CD4-positive, CD25-positive, alpha-beta regulatory T cell (primary cell): Measurements from ENCODE around the gene BEGAIN. TPM values are rescaled to one million over a fixed set of nuclear protein-coding genes. Genes with fewer than 3 reads are reported as not detected.

ENCODE experiments used
- ATAC-seq, 2 donors: fragments of 150-1000 bp; cut with Tn5 transposase; one replicate each; pipeline ENCODE4 v1.10.0; 2021; ENCODE audit warnings: low read depth in 2 of 2, moderate number of reproducible peaks in 2 of 2, moderate library complexity in 1 of 2
- DNase-seq, 3 donors: peaks; one replicate each; pipeline versions ENCODE4 v3.0.0 to v3.0.0-alpha.2; 2012 to 2022; ENCODE audit warnings: mixed read lengths in 1 of 3
- H3K27ac ChIP-seq: one replicate; pipeline ENCODE4 v1.7.0; 2013; ENCODE audit warnings: mild to moderate bottlenecking, low read length; ENCODE audit not compliant: insufficient read depth, poor library complexity, severe bottlenecking
- H3K27me3 ChIP-seq: one replicate; pipeline ENCODE4 v1.7.0; 2013; ENCODE audit warnings: low read length; ENCODE audit not compliant: control insufficient read depth, insufficient read depth
- H3K36me3 ChIP-seq: one replicate; pipeline ENCODE4 v1.7.0; 2013; ENCODE audit warnings: mild to moderate bottlenecking, low read length, moderate library complexity; ENCODE audit not compliant: control insufficient read depth, insufficient read depth
- H3K4me1 ChIP-seq: 2 replicates; pipeline ENCODE4 v1.7.0; 2013; ENCODE audit warnings: mild to moderate bottlenecking, low read length; ENCODE audit not compliant: insufficient read depth, control insufficient read depth, poor library complexity, severe bottlenecking
- H3K4me3 ChIP-seq: one replicate; pipeline ENCODE4 v1.7.0; 2013; ENCODE audit warnings: low read depth, mild to moderate bottlenecking, low read length, moderate library complexity
- H3K9me3 ChIP-seq, 2 experiments: 1 replicate in 1 of 2; 2 replicates in 1 of 2; pipeline ENCODE4 v1.7.0; 2013; ENCODE audit warnings: low read length in 2 of 2, mild to moderate bottlenecking in 1 of 2, moderate library complexity in 1 of 2; ENCODE audit not compliant: control insufficient read depth in 2 of 2
- H3K27ac Mint-ChIP-seq, 3 donors: one replicate each; pipeline ENCODE4 v1.8.0; 2020 to 2022; ENCODE audit warnings: mild to moderate bottlenecking in 3 of 3, mixed read lengths in 3 of 3, moderate library complexity in 2 of 3
- H3K27me3 Mint-ChIP-seq: one replicate; pipeline ENCODE4 v1.8.0; 2022; ENCODE audit warnings: mild to moderate bottlenecking, mixed read lengths
- H3K36me3 Mint-ChIP-seq: one replicate; pipeline ENCODE4 v1.8.0; 2020; ENCODE audit warnings: mixed read lengths
- H3K4me1 Mint-ChIP-seq, 4 donors: one replicate each; pipeline ENCODE4 v1.8.0; 2020 to 2022; ENCODE audit warnings: mixed read lengths in 4 of 4, mild to moderate bottlenecking in 1 of 4
- H3K4me3 Mint-ChIP-seq, 4 donors: one replicate each; pipeline ENCODE4 v1.8.0; 2020 to 2022; ENCODE audit warnings: mild to moderate bottlenecking in 4 of 4, mixed read lengths in 4 of 4, moderate library complexity in 3 of 4
- H3K9me3 Mint-ChIP-seq, 7 donors: one replicate each; pipeline ENCODE4 v1.8.0; 2020 to 2022; ENCODE audit warnings: mixed read lengths in 7 of 7, mild to moderate bottlenecking in 3 of 7, moderate library complexity in 2 of 7
- polyA plus RNA-seq, 4 donors: library from polyadenylated mRNA; unstranded; fragments of 300-500 nt; fragmentation: Illumina TruSeq; gene quantifications; one replicate each; pipeline ENCODE4 v1.2.3, GENCODE V29; 2021
- total RNA-seq: library from RNA; stranded (reverse); gene quantifications from one replicate; pipeline ENCODE4 v1.2.3, GENCODE V29; 2022

Gene BEGAIN
- total and polyA plus RNA-seq, 5 donors from 2014 or later: 0.29 to 1.3 (median 0.50) TPM; not detected in 1

- Mint-ChIP-seq H3K27me3 (peaks cover 35% of the 10 kb centered on the region), H3K27ac (peak overlapping the region in 1 of 3 donors; percentile 77), H3K36me3 (no peaks in the 10 kb centered on the region), H3K9me3 (peaks cover 0 to 24% (median 9%) of the 10 kb centered on the region in 7 donors), H3K4me1 (no peaks in the 10 kb centered on the region), H3K4me3 (no peak overlapping the region)
- no peaks in the 10 kb centered on the region for H3K36me3 ChIP-seq
- no peak overlapping the region for H3K4me3 ChIP-seq
- no peaks in the 10 kb centered on the region for H3K4me1 ChIP-seq
- DNase-seq (no peak), ATAC-seq (no peak)
- H3K9me3 ChIP-seq: peaks cover 17 to 20% of the 10 kb centered on the region in 2 experiments
- peaks cover 9% of the 10 kb centered on the region for H3K27me3 ChIP-seq
- no peak overlapping the region for H3K27ac ChIP-seq
Measured at GRCh38 chr14:100603341-100604120, 16.3 kb upstream of the BEGAIN start.

- no peaks in the 10 kb centered on the region for H3K4me1 Mint-ChIP-seq
- H3K27me3 Mint-ChIP-seq: peaks cover 38% of the 10 kb centered on the region
- no peak overlapping the region for H3K27ac ChIP-seq
- no peaks in the 10 kb centered on the region for H3K36me3 Mint-ChIP-seq
- peaks cover 9% of the 10 kb centered on the region for H3K27me3 ChIP-seq
- no peaks in the 10 kb centered on the region for H3K36me3 ChIP-seq
- ATAC-seq (no peak), DNase-seq (no peak)
- peaks cover 0 to 24% (median 9%) of the 10 kb centered on the region in 7 donors for H3K9me3 Mint-ChIP-seq
- peaks cover 17 to 20% of the 10 kb centered on the region in 2 experiments for H3K9me3 ChIP-seq
- no peak overlapping the region for H3K4me3 Mint-ChIP-seq
- no peaks in the 10 kb centered on the region for H3K4me1 ChIP-seq
- H3K4me3 ChIP-seq: no peak overlapping the region
- H3K27ac Mint-ChIP-seq: no peak overlapping the region
Measured at GRCh38 chr14:100602621-100603230, 15.5 kb upstream of the BEGAIN start.

- peaks cover 9% of the 10 kb centered on the region for H3K27me3 ChIP-seq
- H3K9me3 Mint-ChIP-seq: peaks cover 0 to 24% (median 9%) of the 10 kb centered on the region in 7 donors
- no peaks in the 10 kb centered on the region for H3K4me1 ChIP-seq
- H3K4me3 Mint-ChIP-seq: no peak overlapping the region
- no peak overlapping the region for H3K27ac ChIP-seq
- no peaks in the 10 kb centered on the region for H3K4me1 Mint-ChIP-seq
- no peak overlapping the region for H3K4me3 ChIP-seq
- no peak for DNase-seq
- no peaks in the 10 kb centered on the region for H3K36me3 Mint-ChIP-seq
- no peaks in the 10 kb centered on the region for H3K36me3 ChIP-seq
- H3K27me3 Mint-ChIP-seq: peaks cover 41% of the 10 kb centered on the region
- H3K27ac Mint-ChIP-seq: peak overlapping the region in 1 of 3 donors; percentile 69
- H3K9me3 ChIP-seq: peaks cover 17 to 20% of the 10 kb centered on the region in 2 experiments
- ATAC-seq: no peak
Measured at GRCh38 chr14:100601914-100602313, 14.7 kb upstream of the BEGAIN start.

- no peak for DNase-seq
- Histone ChIP-seq H3K36me3 (no peaks in the 10 kb centered on the region), H3K4me3 (no peak overlapping the region), H3K4me1 (no peaks in the 10 kb centered on the region), H3K9me3 (peaks cover 17 to 20% of the 10 kb centered on the region in 2 experiments), H3K27ac (no peak overlapping the region), H3K27me3 (peaks cover 11% of the 10 kb centered on the region)
- no peaks in the 10 kb centered on the region for H3K36me3 Mint-ChIP-seq
- H3K27me3 Mint-ChIP-seq: peaks cover 41% of the 10 kb centered on the region
- H3K27ac Mint-ChIP-seq: no peak overlapping the region
- H3K4me3 Mint-ChIP-seq: peak overlapping the region in 1 of 4 donors; percentile 63
- no peak for ATAC-seq
- H3K4me1 Mint-ChIP-seq: no peaks in the 10 kb centered on the region
- peaks cover 0 to 24% (median 9%) of the 10 kb centered on the region in 7 donors for H3K9me3 Mint-ChIP-seq
Measured at GRCh38 chr14:100601064-100601463, 13.8 kb upstream of the BEGAIN start.

GRCh38 chr14:100599981-100600380, 12.8 kb upstream of the BEGAIN start:
- H3K36me3 Mint-ChIP-seq: no peaks in the 10 kb centered on the region

DNA sequence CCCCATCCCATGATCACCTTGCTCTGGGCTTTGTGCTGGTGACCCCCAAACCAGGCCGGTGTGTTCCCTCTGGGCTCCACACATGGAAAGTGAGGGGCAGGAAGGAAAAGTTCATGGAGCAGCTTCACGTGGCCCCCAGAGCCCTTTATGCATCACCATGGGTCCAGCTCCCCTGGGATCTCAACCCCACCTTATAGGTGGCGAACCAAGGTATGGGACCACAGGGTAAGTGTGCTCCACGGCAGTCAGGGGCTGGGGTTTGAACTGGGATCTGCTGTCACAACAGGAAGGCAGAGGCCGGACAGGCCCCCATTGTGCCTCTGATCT, 7.4 kb upstream of the BEGAIN start:
- Histone ChIP-seq H3K36me3 (no peaks in the 10 kb centered on the region), H3K27me3 (peaks cover 8% of the 10 kb centered on the region), H3K27ac (no peak overlapping the region), H3K9me3 (no peaks in the 10 kb centered on the region), H3K4me1 (no peaks in the 10 kb centered on the region), H3K4me3 (no peak overlapping the region)
- H3K4me1 Mint-ChIP-seq: peaks cover 0 to 4% (median 0%) of the 10 kb centered on the region in 4 donors
- peaks cover 0 to 2% (median 0%) of the 10 kb centered on the region in 7 donors for H3K9me3 Mint-ChIP-seq
- DNase-seq (no peak), ATAC-seq (no peak)
- no peaks in the 10 kb centered on the region for H3K36me3 Mint-ChIP-seq
- H3K27ac Mint-ChIP-seq: no peak overlapping the region
- H3K27me3 Mint-ChIP-seq: peaks cover 28% of the 10 kb centered on the region
- H3K4me3 Mint-ChIP-seq: no peak overlapping the region

More at GRCh38 chr14:100599981-100600380, 12.8 kb upstream of the BEGAIN start:
- no peak overlapping the region for H3K4me3 ChIP-seq
- Mint-ChIP-seq H3K27ac (no peak overlapping the region), H3K4me3 (no peak overlapping the region), H3K9me3 (peaks cover 0 to 24% (median 9%) of the 10 kb centered on the region in 7 donors), H3K4me1 (peaks cover 0 to 4% (median 0%) of the 10 kb centered on the region in 4 donors), H3K27me3 (peaks cover 45% of the 10 kb centered on the region)
- DNase-seq (no peak), ATAC-seq (no peak)
- peaks cover 17 to 20% of the 10 kb centered on the region in 2 experiments for H3K9me3 ChIP-seq
- H3K36me3 ChIP-seq: no peaks in the 10 kb centered on the region
- H3K4me1 ChIP-seq: no peaks in the 10 kb centered on the region
- H3K27ac ChIP-seq: no peak overlapping the region
- peaks cover 12% of the 10 kb centered on the region for H3K27me3 ChIP-seq

DNA sequence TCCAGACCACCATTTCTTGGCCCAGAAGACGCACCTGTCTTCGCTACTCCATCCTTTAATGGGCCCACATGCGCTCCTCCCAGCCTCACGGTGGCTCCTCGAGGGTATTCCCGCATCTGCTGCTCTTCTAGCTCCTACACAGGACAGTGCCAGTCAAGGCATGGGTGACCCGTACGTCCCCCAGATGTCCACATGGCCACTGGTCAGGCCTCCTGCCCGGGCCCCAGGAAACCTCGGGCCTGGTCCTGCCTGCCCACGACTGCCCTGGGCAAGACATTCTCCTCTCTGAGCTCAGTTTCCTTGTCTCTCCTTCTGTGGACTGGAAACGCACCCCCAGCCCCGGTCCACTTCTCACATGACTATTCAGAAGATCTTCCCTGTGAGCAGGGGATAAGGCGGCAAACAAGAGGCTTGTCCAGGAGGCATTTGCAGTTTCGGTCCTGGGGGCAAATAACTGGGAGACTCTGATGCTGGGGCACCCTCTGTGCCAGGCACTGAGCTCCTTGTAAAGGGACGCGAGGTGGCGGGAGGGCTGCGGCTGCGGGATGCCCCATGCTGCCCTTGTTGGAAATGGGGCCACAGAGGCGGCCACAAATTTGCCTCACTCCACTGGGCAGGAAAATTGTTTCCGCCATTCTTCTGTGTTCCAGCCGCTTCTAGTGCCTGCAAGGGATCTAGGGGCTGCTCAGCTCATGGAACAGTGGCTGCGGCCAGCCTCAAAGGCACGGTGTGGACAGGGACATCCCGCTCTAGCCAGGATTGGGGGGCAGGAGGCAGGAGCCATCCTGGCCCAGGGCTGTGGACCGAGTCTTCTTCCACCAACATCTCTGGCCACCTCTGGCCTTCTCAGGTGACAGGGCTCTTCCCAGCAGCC, 6.8 kb upstream of the BEGAIN start:
- peaks cover 0 to 4% (median 0%) of the 10 kb centered on the region in 4 donors for H3K4me1 Mint-ChIP-seq
- ATAC-seq (no peak), DNase-seq (no peak)
- H3K27ac ChIP-seq: no peak overlapping the region
- no peaks in the 10 kb centered on the region for H3K36me3 ChIP-seq
- no peak overlapping the region for H3K4me3 Mint-ChIP-seq
- peaks cover 0 to 2% (median 0%) of the 10 kb centered on the region in 7 donors for H3K9me3 Mint-ChIP-seq
- H3K9me3 ChIP-seq: no peaks in the 10 kb centered on the region
- H3K4me1 ChIP-seq: no peaks in the 10 kb centered on the region
- H3K27me3 Mint-ChIP-seq: peaks cover 24% of the 10 kb centered on the region
- no peak overlapping the region for H3K4me3 ChIP-seq
- H3K27me3 ChIP-seq: peaks cover 4% of the 10 kb centered on the region
- H3K36me3 Mint-ChIP-seq: no peaks in the 10 kb centered on the region
- no peak overlapping the region for H3K27ac Mint-ChIP-seq
